Suprapubic skin (tissue), 4 donors: Measurements from ENCODE around the gene BMS1. TPM values are rescaled to one million over a fixed set of nuclear protein-coding genes. Genes with fewer than 3 reads are reported as not detected.
"Not testable (repeated sequence)": the region's sequence is repeated elsewhere in the genome, so short reads cannot be mapped to it uniquely, and the experiment has no call there.

Experiments
- DNase-seq, 2 donors: peaks; one replicate each; pipeline ENCODE4 v3.0.0-alpha.2; 2019; ENCODE audit warnings: low spot score in 2 of 2
- H3K27ac ChIP-seq: fragments of 200-600 bp; sonication (generic); one replicate; pipeline ENCODE4 v1.5.1; 2019
- H3K27me3 ChIP-seq: fragments of 200-600 bp; sonication (generic); one replicate; pipeline ENCODE4 v1.5.1; 2019
- H3K36me3 ChIP-seq: fragments of 200-600 bp; sonication (generic); one replicate; pipeline ENCODE4 v1.5.1; 2019
- H3K4me1 ChIP-seq: fragments of 200-600 bp; sonication (generic); one replicate; pipeline ENCODE4 v1.5.1; 2019
- H3K4me3 ChIP-seq: fragments of 200-600 bp; sonication (generic); one replicate; pipeline ENCODE4 v1.5.1; 2019; ENCODE audit warnings: mild to moderate bottlenecking
- H3K9me3 ChIP-seq: fragments of 200-600 bp; sonication (generic); one replicate; pipeline ENCODE4 v1.5.1; 2019
- EP300 ChIP-seq: sonication (generic); formaldehyde crosslinking; IDR thresholded peaks from one replicate; pipeline ENCODE4 v1.6.1; 2017; ENCODE audit warnings: antibody characterized with exemption
- POLR2A ChIP-seq, 2 donors: fragments of 450-650 bp; IDR thresholded peaks; one replicate each; pipeline ENCODE4 v1.6.1; 2017; ENCODE audit warnings: antibody characterized with exemption in 2 of 2, mild to moderate bottlenecking in 2 of 2, moderate library complexity in 2 of 2
- POLR2AphosphoS5 ChIP-seq, 3 donors: sonication (generic); formaldehyde crosslinking; IDR thresholded peaks; one replicate each; pipeline ENCODE4 v1.6.1; 2017; ENCODE audit warnings: antibody characterized with exemption in 3 of 3
- WGBS: methylation state at CpG from one replicate; pipeline ENCODE4 v1.1.5; 2018; 5-methylcytosine and 5-hydroxymethylcytosine counted together
- total RNA-seq, 4 donors: library from RNA; depleted of rRNA; stranded (reverse); fragments of >200 nt; gene quantifications; one replicate each; pipeline ENCODE4 v1.1.0, GENCODE V29; 2016
- TF ChIP-seq, protein P1 (sequence below), 2 donors: fragments of 200-600 bp in 1 of 2; fragments of 450-650 bp in 1 of 2; sonication (generic) in 1 of 2; IDR thresholded peaks; one replicate each; pipeline ENCODE4 v1.5.1; 2016 to 2019; ENCODE audit warnings: antibody characterized with exemption in 2 of 2, mild to moderate bottlenecking in 1 of 2, moderate library complexity in 1 of 2

BMS1 gene
- total RNA-seq, 4 donors from 2014 or later = 15.8 to 20.4 (median 17.4) TPM

DNA sequence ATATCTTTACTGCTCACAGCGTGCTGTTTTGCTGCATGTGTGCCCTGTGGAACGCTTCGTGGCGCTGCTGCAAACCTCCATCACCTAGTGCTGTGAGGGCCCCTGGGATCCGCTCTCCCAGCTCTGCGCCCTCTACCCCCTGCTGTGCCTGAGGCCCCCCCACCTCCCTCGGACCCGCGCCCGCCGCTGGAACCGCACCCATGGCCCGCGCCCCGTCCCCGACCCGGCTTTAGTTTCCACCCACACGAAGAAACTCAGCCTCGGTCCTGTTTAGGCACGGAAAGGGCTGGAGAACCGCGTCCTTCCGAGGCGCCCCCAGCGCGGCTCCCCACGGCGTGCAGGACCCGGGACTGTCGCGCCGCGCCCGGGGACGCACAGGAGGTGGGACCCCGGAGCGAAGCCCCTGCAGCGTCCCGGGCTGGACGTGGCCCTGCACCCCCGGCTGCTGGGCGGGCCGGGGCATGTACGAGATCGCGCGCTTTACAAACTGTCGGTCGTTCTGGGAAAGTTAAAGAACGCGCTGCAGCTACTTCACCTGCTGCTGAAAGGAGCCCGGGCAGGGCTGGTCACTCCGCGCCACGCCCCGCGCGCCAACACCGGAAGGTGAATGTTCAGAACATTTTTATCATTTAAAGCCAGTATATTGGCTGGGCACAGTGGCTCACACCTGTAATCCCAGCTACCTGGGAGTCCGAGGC is 54.3 kb downstream of the BMS1 start:
- TF ChIP-seq POLR2AphosphoS5 (IDR thresholded peaks at IDR 0.05) (no peak), EP300 (no peak), POLR2A (IDR thresholded peaks at IDR 0.05) (no peak)
- TF ChIP-seq, protein P1, sequence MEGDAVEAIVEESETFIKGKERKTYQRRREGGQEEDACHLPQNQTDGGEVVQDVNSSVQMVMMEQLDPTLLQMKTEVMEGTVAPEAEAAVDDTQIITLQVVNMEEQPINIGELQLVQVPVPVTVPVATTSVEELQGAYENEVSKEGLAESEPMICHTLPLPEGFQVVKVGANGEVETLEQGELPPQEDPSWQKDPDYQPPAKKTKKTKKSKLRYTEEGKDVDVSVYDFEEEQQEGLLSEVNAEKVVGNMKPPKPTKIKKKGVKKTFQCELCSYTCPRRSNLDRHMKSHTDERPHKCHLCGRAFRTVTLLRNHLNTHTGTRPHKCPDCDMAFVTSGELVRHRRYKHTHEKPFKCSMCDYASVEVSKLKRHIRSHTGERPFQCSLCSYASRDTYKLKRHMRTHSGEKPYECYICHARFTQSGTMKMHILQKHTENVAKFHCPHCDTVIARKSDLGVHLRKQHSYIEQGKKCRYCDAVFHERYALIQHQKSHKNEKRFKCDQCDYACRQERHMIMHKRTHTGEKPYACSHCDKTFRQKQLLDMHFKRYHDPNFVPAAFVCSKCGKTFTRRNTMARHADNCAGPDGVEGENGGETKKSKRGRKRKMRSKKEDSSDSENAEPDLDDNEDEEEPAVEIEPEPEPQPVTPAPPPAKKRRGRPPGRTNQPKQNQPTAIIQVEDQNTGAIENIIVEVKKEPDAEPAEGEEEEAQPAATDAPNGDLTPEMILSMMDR (IDR thresholded peaks at IDR 0.05) = no peak
- Histone ChIP-seq H3K4me1 (peaks cover 8% of the 10 kb centered on the region), H3K9me3 (no peaks in the 10 kb centered on the region), H3K27ac (no peak overlapping the region), H3K27me3 (peaks cover 24% of the 10 kb centered on the region), H3K36me3 (peaks cover 4% of the 10 kb centered on the region), H3K4me3 (peak overlapping the region; percentile 41)
- DNase-seq = no peak
- WGBS = 9% methylated on average over 46 of the region's 60 CpGs

DNA sequence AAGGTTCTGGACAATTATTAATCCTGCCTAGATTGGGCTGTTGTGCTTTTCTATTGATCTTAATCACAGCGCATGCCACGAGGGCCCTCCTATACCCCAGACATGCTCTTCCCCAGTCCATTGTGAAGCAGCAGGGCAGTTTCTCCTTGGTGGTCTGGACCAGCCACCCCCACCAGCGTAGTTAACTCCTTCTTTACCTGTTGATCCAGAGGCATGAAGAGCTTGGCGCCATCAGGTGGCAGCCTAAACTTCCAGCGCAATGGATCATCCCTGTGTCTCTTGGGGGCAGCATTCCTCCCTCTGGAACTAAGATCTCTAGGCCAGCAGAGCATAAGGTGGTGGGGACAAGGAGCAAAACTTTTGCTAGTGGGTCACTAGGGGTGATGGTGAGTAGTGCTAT is 62.2 kb downstream of the BMS1 start:
- 15% methylated on average over 3 of the region's 5 CpGs for WGBS
- H3K27ac ChIP-seq, H3K4me1 ChIP-seq, H3K4me3 ChIP-seq, DNase-seq, H3K36me3 ChIP-seq, H3K9me3 ChIP-seq, H3K27me3 ChIP-seq: not testable (repeated sequence)

DNA sequence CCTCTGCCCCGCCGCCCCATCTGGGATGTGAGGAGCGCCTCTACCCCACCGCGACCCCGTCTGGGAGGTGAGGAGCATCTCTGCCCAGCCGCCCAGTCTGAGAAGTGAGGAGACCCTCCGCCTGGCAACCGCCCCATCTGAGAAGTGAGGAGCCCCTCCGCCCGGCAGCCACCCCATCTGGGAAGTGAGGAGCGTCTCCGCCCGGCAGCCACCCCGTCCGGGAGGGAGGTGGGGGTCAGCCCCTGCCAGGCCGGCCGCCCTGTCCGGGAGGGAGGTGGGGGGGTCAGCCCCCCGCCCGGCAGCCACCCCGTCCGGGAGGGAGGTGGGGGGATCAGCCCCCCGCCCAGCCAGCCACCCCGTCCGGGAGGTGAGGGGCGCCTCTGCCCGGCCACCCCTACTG is 64.7 kb downstream of the BMS1 start:
- 100% methylated on average over 6 of the region's 28 CpGs for WGBS
- not testable (repeated sequence) for H3K4me1 ChIP-seq, H3K4me3 ChIP-seq, H3K36me3 ChIP-seq, H3K9me3 ChIP-seq, H3K27ac ChIP-seq, DNase-seq
- peaks cover 19% of the 10 kb centered on the region for H3K27me3 ChIP-seq

DNA sequence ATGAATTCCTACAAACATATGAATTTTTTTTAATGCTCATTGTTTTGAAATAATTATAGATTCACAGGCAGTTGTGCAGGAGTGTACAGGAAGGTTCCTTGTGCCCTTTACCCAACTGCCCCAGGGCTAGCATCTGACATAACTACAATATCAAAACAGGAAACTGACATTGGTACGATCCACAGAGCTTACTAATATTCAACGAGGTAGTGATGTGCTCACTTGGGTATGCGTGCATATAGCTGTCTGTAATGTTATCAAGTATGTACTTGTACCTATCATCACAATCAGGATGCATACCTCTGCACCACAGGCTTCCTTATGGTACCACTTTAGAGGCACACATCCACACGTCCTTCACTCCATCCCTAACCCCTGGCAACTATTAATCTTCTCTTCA is 68.3 kb downstream of the BMS1 start:
- Histone ChIP-seq H3K4me3 (no peak overlapping the region), H3K9me3 (no peaks in the 10 kb centered on the region), H3K4me1 (no peaks in the 10 kb centered on the region), H3K27ac (no peak overlapping the region), H3K36me3 (no peaks in the 10 kb centered on the region), H3K27me3 (peaks cover 13% of the 10 kb centered on the region)
- DNase-seq = no peak
- WGBS = 45% methylated on average over 4 of the region's 4 CpGs
- no peak for TF ChIP-seq POLR2A (IDR thresholded peaks at IDR 0.05)
- TF ChIP-seq, protein P1 (IDR thresholded peaks at IDR 0.05) = no peak
- no peak for TF ChIP-seq EP300
- TF ChIP-seq POLR2AphosphoS5 (IDR thresholded peaks at IDR 0.05) = no peak

DNA sequence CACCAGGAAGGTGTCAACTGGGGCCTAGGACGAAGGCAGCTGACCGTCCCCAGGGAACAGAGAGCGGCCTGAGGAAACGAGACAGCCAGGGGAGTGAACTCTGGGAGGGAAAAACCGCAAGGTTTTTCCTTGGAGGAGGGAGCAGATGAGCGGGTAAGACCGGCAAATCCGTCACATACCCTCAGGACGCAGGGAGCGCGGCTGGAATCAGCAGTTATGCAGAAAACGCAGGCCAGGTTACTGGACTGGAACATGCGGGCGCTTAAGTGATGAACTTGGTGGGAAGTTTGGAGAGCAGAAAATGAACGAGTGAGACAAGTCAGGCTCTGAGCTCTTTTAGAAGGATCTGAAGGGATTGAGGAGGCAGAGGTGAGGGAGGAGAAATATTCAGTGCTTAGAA is 76.7 kb downstream of the BMS1 start:
- no peak overlapping the region for H3K4me3 ChIP-seq
- H3K27ac ChIP-seq = no peak overlapping the region

DNA sequence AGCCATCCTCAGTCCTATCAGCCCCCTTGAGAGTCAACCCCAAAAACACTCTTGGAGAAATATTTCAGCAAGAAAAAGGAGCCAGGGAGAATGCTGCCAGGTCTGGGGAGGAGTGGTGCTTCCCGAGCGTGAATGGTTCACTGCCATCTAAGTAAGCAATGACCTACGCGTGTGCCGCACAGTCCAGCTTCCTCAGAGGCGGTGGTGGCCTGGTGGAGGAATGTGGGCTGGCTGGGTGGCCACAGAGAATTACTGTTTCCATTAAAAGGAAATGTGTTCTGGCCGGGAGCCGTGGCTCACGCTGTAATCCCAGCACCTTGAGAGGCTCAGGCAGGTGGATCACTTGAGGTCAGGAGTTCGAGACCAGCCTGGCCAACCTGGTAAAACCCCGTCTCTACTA is 77.4 kb downstream of the BMS1 start:
- not testable (repeated sequence) for H3K27ac ChIP-seq, H3K4me1 ChIP-seq, H3K36me3 ChIP-seq, H3K4me3 ChIP-seq, H3K9me3 ChIP-seq
- H3K27me3 ChIP-seq = peaks cover 38% of the 10 kb centered on the region
- peak in 1 of 2 donors; percentile 40 for DNase-seq
- WGBS = 79% methylated on average over 11 of the region's 11 CpGs

More for the DNA sequence above, 76.7 kb downstream of the BMS1 start:
- Histone ChIP-seq H3K36me3 (no peaks in the 10 kb centered on the region), H3K4me1 (peaks cover under 1% of the 10 kb centered on the region), H3K27me3 (peaks cover 37% of the 10 kb centered on the region), H3K9me3 (no peaks in the 10 kb centered on the region)
- WGBS = 51% methylated on average over 12 of the region's 15 CpGs
- no peak for DNase-seq
- TF ChIP-seq EP300 (no peak), POLR2A (IDR thresholded peaks at IDR 0.05) (no peak), POLR2AphosphoS5 (IDR thresholded peaks at IDR 0.05) (no peak)
- TF ChIP-seq, protein P1 (IDR thresholded peaks at IDR 0.05) = no peak

DNA sequence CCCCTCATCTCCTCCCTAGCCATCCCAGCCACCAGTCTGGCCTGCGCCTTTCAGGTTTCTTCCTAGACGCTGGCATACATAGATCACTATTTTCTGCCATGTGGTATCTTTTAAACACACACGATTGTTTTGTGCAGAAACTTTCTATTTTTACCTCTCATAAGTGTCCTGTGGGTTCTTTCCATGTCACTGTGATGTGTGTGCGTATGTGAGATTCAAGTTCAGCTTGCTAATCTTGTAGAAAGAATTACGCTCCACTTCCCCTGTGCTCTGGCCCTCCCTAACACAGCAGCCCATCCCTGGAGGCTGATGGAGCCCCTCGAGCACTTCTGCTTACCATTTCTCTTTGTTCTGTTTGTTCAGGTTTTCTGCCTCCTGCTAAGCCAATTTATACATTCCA is 80.2 kb downstream of the BMS1 start:
- not testable (repeated sequence) for H3K9me3 ChIP-seq, H3K4me3 ChIP-seq, H3K36me3 ChIP-seq, H3K27ac ChIP-seq
- WGBS = 70% methylated on average over 6 of the region's 6 CpGs
- peaks cover 17% of the 10 kb centered on the region for H3K4me1 ChIP-seq
- peaks cover 50% of the 10 kb centered on the region for H3K27me3 ChIP-seq
- peak in 1 of 2 donors; percentile 23 for DNase-seq
